ENCODE measurements around the gene TRAF7.

- TF ChIP-seq POLR2AphosphoS5 (IDR thresholded peaks at IDR 0.05; ENCODE audit: low read depth, low read length), result no peak
- TF ChIP-seq YY1 (IDR thresholded peaks at IDR 0.05; ENCODE audit: extremely low read depth, insufficient replicate concordance, low read depth, low read length), result no peak
Measured at GRCh38 chr16:2186064-2186463, 30.5 kb downstream of the TRAF7 start.
